ENCODE results near the gene SLC8A2. TPM values are rescaled to one million over a fixed set of nuclear protein-coding genes. Genes with fewer than 3 reads are reported as not detected.

SLC8A2 gene
- total and polyA plus RNA-seq, 10 of the 15 experiments (the other 5 are each of a cell fraction or from before 2014, with no cell fraction given), result not detected

DNA sequence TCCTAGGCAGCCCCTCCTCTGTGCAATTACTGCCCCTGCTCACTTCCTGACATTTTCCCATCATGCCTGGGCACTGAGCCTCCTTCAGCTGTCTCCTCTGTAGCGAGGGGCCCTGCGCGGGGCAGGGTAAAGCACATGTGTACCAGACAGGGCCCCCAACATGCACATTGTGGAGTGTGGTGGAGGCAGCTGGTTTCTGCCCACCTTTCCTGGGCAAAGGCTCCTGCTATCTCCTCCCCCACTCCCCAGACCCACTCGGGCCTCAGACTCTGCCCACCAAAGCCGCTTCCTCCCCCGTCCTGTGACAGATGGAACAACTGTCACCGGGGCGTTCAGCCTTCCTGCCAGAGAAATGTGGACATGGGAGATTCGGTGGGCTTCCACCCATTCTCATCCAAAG is 15.2 kb upstream of the SLC8A2 start:
- peak overlapping the region; percentile 62 for H3K27ac ChIP-seq (ENCODE audit: control insufficient read depth, insufficient read depth)
- TF ChIP-seq POLR2AphosphoS5 (IDR thresholded peaks at IDR 0.05; ENCODE audit: low read length), result peak; percentile 44
- TF ChIP-seq, protein P1, sequence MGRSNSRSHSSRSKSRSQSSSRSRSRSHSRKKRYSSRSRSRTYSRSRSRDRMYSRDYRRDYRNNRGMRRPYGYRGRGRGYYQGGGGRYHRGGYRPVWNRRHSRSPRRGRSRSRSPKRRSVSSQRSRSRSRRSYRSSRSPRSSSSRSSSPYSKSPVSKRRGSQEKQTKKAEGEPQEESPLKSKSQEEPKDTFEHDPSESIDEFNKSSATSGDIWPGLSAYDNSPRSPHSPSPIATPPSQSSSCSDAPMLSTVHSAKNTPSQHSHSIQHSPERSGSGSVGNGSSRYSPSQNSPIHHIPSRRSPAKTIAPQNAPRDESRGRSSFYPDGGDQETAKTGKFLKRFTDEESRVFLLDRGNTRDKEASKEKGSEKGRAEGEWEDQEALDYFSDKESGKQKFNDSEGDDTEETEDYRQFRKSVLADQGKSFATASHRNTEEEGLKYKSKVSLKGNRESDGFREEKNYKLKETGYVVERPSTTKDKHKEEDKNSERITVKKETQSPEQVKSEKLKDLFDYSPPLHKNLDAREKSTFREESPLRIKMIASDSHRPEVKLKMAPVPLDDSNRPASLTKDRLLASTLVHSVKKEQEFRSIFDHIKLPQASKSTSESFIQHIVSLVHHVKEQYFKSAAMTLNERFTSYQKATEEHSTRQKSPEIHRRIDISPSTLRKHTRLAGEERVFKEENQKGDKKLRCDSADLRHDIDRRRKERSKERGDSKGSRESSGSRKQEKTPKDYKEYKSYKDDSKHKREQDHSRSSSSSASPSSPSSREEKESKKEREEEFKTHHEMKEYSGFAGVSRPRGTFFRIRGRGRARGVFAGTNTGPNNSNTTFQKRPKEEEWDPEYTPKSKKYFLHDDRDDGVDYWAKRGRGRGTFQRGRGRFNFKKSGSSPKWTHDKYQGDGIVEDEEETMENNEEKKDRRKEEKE (IDR thresholded peaks at IDR 0.05), result no peak
- no peak for TF ChIP-seq SMAD1 (IDR thresholded peaks at IDR 0.05; ENCODE audit: low read depth, partially characterized antibody)
- peak; percentile 55; the same call in 1 of the 2 replicates for TF ChIP-seq POLR2A (IDR thresholded peaks at IDR 0.05; ENCODE audit: low read depth, low read length)
- TF ChIP-seq, protein P2, sequence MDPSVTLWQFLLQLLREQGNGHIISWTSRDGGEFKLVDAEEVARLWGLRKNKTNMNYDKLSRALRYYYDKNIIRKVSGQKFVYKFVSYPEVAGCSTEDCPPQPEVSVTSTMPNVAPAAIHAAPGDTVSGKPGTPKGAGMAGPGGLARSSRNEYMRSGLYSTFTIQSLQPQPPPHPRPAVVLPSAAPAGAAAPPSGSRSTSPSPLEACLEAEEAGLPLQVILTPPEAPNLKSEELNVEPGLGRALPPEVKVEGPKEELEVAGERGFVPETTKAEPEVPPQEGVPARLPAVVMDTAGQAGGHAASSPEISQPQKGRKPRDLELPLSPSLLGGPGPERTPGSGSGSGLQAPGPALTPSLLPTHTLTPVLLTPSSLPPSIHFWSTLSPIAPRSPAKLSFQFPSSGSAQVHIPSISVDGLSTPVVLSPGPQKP (IDR thresholded peaks at IDR 0.05; ENCODE audit: low read depth, low read length), result no peak
- TF ChIP-seq ATF7 (IDR thresholded peaks at IDR 0.05; ENCODE audit: low read depth), result no peak
- TF ChIP-seq NFYB (IDR thresholded peaks at IDR 0.05; ENCODE audit: insufficient read depth, low read depth, low read length), result no peak
- TF ChIP-seq, protein P3, sequence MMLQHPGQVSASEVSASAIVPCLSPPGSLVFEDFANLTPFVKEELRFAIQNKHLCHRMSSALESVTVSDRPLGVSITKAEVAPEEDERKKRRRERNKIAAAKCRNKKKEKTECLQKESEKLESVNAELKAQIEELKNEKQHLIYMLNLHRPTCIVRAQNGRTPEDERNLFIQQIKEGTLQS (IDR thresholded peaks at IDR 0.05; ENCODE audit: borderline replicate concordance, extremely low read depth, low read depth, low read length), result no peak
- TF ChIP-seq SMC3 (IDR thresholded peaks at IDR 0.05; ENCODE audit: borderline replicate concordance, low read length), result no peak
- TF ChIP-seq, protein P4, sequence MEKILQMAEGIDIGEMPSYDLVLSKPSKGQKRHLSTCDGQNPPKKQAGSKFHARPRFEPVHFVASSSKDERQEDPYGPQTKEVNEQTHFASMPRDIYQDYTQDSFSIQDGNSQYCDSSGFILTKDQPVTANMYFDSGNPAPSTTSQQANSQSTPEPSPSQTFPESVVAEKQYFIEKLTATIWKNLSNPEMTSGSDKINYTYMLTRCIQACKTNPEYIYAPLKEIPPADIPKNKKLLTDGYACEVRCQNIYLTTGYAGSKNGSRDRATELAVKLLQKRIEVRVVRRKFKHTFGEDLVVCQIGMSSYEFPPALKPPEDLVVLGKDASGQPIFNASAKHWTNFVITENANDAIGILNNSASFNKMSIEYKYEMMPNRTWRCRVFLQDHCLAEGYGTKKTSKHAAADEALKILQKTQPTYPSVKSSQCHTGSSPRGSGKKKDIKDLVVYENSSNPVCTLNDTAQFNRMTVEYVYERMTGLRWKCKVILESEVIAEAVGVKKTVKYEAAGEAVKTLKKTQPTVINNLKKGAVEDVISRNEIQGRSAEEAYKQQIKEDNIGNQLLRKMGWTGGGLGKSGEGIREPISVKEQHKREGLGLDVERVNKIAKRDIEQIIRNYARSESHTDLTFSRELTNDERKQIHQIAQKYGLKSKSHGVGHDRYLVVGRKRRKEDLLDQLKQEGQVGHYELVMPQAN (conservative IDR thresholded peaks at IDR 0.05), result no peak
- no peak for TF ChIP-seq MTA3 (IDR thresholded peaks at IDR 0.05; ENCODE audit: borderline replicate concordance, low read length)
- intact Hi-C loops (cut with micrococcal nuclease; ENCODE audit: unreplicated experiment), result no loop called here
- in situ Hi-C loops (cut with MboI), result no loop called here
- no peak for ATAC-seq
- H3K9me3 ChIP-seq (replicated peaks; ENCODE audit: control insufficient read depth, insufficient read depth, low read length), result no peaks in the 10 kb centered on the region
- H2AFZ ChIP-seq (ENCODE audit: control insufficient read depth, low read depth, low read length), result no peak overlapping the region; the same call in 1 of the 2 replicates
- H3K79me2 ChIP-seq (ENCODE audit: control insufficient read depth, insufficient read depth, low read length), result peaks cover 12% of the 10 kb centered on the region
- BruUV-seq (replicated peaks), result no TSS peak
- whole genome bisulfite sequencing (ENCODE audit: insufficient coverage, insufficient replicate concordance, low lambda C conversion rate, missing lambda C conversion rate), result 91% methylated on average over 9 of the region's 9 CpGs
- RAD21 ChIA-PET (ENCODE audit: unreplicated experiment), result no interaction called here
- H3K9ac ChIP-seq (ENCODE audit: control insufficient read depth, insufficient read depth, low read length), result peak overlapping the region; percentile 21; the same call in 1 of the 2 replicates
- H3K36me3 ChIP-seq (ENCODE audit: control insufficient read depth in 2 of 2, insufficient read depth in 2 of 2, low read length in 1 of 2), result peaks cover 6 to 20% of the 10 kb centered on the region in 2 experiments
- SMC1A ChIA-PET (ENCODE audit: uncharacterized antibody, unreplicated experiment), result interaction anchor here (1.0 kb wide), 2 partner anchors 11 to 59 kb away, joined by 3 read pairs; no protein-coding TSS in a partner anchor
- CTCF ChIA-PET, result no interaction called here
- H3K4me1 ChIP-seq (ENCODE audit: control insufficient read depth, insufficient read depth, low read length), result peaks cover 35% of the 10 kb centered on the region
- H3K4me2 ChIP-seq (ENCODE audit: control insufficient read depth, insufficient read depth), result peak overlapping the region; percentile 63
- H3K4me3 ChIP-seq, result no peak overlapping the region
- no peaks in the 10 kb centered on the region for H4K20me1 ChIP-seq (ENCODE audit: control insufficient read depth, insufficient read depth)
- no peaks in the 10 kb centered on the region for H3K27me3 ChIP-seq (replicated peaks in 1 of 2; ENCODE audit: control insufficient read depth in 2 of 2, insufficient read depth in 2 of 2, low read length in 1 of 2)
- DNase-seq (ENCODE audit: low read depth, low spot score), result no peak
- POLR2A ChIA-PET, result interaction anchor here (1.0 to 1.1 kb wide), 2 partner anchors 12 to 26 kb away, joined by 3 read pairs; no protein-coding TSS in a partner anchor
- FAIRE-seq, result no peak
